HuH-7 (cell line): Measurements from ENCODE around the gene ROGDI.

Experiments
- DNase-seq: peaks from one replicate; pipeline ENCODE4 v3.0.0; 2011; ENCODE audit warnings: low spot score

The ROGDI gene

DNA sequence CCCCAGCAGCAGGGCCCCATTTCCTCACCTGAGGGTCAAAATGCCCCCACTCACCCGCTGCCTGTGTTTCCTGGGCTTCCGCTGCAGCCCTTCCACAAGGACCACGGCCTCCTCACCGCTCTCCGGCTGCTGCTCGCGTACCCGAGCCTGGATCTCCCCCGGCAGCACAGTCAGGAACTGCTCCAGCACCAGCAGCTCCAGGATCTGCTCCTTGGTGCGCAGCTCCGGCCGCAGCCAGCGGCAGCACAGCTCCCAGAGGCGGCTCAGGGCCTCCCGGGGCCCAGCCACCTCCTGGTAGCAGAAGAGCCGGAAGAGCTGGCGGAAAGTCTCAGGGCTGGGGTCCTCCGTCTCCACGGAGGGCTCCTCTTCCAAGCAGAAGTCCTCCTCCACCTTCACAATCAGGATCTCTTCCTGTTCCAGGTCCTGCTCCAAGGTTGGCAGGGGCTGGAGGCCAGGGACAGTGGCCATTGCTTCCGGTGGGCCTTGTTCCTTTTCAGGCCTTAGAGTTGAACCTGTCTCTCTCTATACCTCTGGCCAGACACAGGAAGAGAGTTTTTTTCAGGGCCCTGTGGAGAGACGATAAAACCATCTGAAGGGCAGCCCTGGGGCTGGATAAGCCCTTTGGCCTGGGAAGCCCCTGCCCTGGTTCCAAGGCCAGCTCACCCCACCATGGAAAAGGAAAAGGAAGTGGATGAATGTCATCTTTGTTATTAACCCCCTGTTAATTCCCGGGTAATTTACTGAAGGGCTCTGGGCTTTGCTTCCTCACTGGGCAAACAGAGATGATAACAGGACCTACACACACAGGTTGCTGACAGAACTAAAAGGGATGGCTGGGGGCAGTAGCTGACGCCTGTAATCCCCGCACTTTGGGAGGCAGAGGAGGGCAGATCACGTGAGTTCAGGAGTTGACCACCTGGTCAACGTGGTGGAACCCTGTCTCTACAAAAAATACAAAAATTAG is 36.6 kb downstream of the ROGDI start:
- DNase-seq: no peak

GRCh38 chr16:4763791-4764190 is 38.6 kb downstream of the ROGDI start:
- no peak for DNase-seq

DNA sequence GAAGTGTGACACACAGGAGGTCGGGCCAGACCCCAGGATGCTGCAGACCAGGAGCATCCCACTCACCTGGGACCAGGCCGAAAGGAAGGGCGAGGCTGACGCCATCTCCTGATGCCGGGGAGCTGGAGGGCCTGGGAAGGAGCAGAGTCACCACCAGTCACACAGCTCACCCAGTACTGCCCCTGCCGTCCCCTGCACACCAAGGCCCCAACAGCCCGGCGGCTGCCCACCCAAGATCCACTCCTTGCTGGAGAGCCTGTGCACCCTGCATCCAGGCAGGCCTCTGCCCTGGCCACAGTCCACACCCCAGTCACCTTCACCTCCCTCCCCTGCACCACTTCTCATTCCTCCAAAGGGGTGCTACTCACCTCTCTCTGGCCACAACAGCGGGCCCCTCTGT is 40.2 kb downstream of the ROGDI start:
- no peak for DNase-seq

DNA sequence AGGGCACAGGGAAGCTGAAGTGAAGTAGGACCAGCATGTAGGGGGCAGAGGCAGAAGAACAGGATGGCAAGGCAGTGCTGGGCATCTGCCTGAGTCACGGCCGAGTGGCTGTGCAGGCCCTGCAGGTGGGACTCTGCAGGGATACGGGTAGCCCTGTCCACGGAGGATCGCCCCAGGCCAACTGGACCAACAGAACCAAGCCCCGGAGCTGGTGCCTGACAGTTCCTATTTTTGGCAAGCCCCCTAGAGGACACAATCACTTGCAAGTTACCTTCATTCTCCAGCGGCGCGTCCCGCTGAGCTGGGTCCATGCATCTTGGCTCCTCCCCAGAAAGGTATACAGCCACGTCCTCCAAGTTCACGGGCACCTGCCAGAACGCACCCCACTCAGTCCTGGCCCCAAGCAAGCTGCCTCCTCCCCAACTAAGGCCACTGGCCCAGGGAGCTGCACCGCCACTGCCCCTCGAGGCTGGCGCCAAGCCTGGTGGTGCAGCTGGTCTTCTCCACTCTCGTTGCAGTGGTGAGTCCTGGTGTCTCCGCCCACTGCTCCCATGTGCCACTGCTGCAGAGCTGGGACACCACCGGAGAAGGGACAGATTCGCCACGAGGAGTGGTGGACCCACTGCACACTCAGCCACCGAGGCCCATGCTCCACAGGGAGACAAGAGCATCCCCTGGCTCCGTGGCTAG is 42.1 kb downstream of the ROGDI start:
- no peak for DNase-seq

DNA sequence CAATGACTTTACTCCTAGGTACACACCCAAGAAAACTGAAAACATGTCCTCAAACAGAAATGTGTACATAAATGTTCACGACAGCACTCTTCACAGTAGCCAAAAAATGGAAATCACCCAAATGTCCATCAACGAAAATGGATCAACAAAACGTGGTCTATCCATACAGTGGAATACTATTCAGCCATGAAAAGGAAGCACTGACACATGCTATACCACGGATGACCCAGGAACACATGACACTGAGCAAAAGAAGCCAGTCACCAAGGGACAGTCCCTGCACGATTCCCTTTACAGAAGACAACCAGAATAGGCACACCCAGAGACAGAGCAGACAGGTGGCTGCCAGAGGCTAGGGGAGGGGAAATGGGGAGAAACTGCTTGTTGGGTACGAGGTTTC is 46.7 kb downstream of the ROGDI start:
- DNase-seq: no peak

DNA sequence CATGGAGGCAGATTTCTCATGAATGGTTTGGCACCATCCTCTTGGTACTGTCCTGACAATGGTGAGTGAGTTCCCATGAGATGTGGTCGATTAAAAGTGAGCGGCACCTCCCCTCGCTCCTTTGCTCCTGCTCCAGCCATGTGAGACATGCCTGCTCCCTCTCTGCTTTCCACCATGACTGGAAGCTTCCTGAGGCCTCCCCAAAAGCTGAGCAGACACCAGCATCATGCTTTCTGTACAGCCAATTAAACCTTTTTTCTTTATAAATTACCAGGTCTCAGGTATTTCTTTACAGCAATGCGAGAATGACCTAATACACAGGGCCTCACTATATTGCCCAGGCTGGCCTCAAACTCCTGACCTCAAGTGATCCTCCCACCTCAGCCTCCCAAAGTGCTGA is 47.6 kb downstream of the ROGDI start:
- DNase-seq: no peak

- no peak for DNase-seq
These were observed 49.2 kb downstream of the ROGDI start for GRCh38 chr16:4753227-4753626.

DNA sequence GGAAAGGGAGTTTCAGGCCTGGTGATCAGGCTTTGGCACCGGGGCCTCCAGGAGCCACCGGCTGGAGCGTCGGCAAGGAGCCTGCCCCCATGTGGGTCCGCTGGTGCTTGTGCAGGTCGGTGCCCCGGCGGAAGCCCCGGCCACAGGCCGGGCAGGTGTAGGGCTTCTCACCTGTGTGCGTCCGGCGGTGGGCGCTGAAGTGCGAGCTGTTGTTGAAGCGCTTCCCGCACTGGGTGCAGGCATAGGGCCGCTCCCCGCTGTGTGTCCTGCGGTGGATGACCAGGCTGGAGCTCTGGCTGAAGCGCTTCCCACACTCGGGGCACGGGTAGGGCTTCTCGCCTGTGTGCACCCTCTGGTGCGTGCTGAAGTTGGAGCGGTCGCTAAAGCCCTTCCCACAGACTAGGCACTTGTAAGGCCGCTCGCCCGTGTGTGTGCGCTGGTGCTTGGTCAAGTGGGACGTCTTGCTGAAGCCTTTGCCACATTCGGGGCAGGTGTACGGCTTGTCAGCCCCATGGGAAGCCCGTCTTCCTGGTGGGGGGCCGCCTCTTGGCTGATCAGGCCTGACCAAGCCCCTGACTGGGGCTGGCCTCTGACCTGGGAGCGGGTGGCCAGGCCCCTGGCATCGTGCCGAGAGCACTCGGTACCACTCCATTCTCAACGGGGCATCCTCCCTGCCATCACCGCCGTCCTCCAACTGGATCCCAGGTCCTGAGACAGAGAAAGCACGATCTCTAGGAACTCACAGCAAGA is 49.9 kb downstream of the ROGDI start:
- no peak for DNase-seq

DNA sequence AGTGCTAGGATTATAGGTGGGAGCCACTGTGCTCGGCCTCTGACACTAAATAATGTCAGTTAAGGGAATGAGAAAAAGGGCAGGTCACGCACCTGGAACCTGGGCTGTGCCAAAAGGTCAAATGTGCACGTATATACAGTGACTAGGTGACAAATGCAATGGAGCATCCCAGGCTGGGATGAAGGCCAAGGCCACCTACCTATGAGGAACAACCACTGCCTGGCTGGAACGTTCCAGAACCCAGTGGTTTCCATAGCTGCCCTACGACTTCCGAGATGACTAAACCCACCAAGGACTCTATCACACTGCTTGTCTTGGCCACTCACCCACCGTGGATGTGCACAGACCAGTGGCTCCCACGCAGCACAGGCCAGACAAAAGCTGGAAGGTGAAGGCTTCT is 51.5 kb downstream of the ROGDI start:
- no peak for DNase-seq

DNA sequence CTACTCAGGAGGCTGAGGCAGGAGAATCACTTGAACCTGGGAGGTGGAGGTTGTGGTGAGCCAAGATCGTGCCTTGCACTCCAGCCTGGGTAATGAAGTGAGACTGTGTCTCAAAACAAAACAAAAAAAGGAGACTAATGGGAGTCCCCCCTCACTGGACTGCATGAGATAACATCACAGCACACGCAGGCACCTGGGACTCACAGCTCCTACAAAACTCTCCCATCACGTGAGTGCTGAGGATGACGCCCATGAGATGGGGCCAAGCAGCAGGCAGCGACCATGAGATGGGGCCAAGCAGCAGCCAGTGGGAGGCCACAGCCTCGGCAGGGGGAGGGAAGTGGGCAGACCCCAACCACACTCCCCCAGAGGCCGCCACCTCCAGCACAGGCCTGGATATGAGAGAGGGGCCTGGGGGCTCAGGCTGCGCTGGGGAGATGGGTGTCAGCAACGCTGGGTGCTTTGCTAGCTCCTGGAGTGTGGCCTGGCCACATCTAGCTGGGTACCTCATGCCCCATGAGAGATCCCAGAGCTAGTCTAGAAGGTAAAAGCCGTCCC is 52.7 kb downstream of the ROGDI start:
- no peak for DNase-seq

GRCh38 chr16:4748682-4749411 is 53.6 kb downstream of the ROGDI start:
- DNase-seq: no peak

- DNase-seq: no peak
These were observed 54.3 kb downstream of the ROGDI start for GRCh38 chr16:4747906-4748681.

GRCh38 chr16:4746991-4747574 is 55.4 kb downstream of the ROGDI start:
- DNase-seq: no peak
